GM21360 (cell line): Measurements from ENCODE around the gene COL21A1.
"Not testable (repeated sequence)": the region's sequence is repeated elsewhere in the genome, so short reads cannot be mapped to it uniquely, and the experiment has no call there.

ENCODE experiments used
- ATAC-seq: cut with Tn5 transposase; IDR thresholded peaks from one replicate; pipeline ENCODE4 v1.9.1; 2021; ENCODE audit warnings: mild to moderate bottlenecking, moderate library complexity; ENCODE audit not compliant: unreplicated experiment

COL21A1 gene

GRCh38 chr6:56022678-56023077 is 224.7 kb downstream of the COL21A1 start:
- no peak for ATAC-seq

DNA sequence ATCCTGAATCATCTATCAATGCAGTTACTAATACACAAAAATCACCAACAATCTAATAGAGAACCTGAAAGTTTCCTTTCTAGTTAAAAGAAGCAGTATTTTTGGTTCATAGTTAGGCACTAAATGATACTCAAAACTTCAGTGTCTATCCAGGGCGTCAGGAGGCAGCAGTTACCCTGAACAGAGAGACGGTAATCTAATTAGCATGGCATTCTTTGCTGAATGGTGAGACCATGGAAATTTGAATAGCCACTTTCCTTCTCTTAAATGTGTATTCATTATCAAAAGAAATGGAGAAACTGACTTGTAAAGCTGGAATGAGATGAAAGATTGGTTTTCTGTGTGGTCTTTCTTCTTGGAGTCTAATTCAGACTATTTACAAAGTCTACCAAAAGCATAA is 225.4 kb downstream of the COL21A1 start:
- ATAC-seq: no peak

GRCh38 chr6:56019973-56020372 is 227.4 kb downstream of the COL21A1 start:
- ATAC-seq: no peak

DNA sequence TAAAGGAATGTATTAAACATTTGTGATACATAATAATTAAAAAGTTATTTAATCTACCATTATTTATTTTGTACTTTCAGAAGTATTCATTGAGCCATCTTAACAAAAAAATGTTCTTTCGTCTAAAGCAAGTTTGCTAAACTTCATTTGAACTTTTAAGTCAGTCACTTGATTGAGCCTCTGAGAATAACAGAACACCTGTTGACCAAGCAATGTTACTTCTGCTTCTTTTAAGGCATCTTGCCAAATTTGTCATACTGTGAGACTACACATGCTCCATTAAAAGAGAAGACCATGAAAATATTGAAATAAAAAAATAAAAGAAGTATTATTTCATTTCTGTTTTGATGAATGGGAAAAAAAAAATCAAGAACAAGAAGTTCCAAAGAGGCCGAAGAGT is 230.2 kb downstream of the COL21A1 start:
- ATAC-seq: no peak

- ATAC-seq: not testable (repeated sequence)
Measured at GRCh38 chr6:56014039-56014438, 233.3 kb downstream of the COL21A1 start.

DNA sequence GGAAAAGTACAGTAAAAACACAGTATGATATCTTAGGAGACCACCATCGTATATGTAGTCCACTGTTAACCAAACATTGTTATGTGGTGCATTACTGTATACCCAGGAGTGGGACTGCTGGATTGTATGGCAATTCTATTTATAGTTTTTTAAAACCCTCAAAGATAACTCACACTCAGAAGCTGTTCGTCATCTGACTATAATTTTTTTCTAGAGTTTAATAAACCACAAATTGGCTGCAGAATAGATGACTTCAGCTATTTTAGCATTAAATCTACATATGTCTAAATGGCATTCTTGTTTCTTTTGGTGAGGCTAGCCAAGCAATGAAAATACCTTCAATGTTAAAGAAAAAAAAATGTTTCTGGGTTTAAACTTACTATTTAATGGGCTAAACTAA is 237.7 kb downstream of the COL21A1 start:
- no peak for ATAC-seq
